Epidermal melanocyte (primary cell): Measurements from ENCODE around the gene SRRT.
"Not testable (repeated sequence)": the region's sequence is repeated elsewhere in the genome, so short reads cannot be mapped to it uniquely, and the experiment has no call there.

Experiments
- DNase-seq: peaks from one replicate; pipeline ENCODE4 v3.0.0; 2011; ENCODE audit warnings: low spot score; ENCODE audit not compliant: insufficient read length

SRRT gene

DNA sequence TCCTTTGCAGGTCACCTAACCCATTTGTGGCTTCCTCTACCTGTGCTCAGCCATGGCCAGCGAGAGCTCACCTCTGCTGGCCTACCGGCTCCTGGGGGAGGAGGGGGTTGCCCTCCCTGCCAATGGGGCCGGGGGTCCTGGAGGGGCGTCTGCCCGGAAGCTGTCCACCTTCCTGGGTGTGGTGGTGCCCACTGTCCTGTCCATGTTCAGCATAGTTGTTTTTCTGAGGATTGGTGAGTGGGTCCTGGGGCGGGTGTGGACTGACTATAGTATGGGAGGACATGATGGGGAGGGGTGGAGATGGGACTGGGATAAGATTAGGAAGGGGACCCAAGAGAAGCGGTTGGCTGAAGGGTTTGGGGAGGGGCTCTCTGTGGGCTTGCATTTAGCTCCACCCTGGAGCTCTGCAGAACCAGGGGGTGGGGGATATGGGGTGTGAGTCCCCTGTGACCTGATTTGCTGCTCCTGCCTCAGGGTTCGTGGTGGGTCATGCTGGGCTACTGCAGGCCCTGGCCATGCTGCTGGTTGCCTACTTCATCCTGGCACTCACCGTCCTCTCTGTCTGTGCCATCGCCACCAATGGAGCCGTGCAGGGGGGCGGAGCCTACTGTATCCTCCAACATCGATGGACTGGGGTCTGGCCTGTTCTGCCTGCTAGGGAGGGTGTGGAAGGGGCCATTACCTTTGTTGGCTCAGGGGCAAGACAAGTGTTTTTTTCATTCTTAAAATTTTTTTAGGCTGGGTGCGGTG, 20.6 kb upstream of the SRRT start:
- DNase-seq = no peak

DNA sequence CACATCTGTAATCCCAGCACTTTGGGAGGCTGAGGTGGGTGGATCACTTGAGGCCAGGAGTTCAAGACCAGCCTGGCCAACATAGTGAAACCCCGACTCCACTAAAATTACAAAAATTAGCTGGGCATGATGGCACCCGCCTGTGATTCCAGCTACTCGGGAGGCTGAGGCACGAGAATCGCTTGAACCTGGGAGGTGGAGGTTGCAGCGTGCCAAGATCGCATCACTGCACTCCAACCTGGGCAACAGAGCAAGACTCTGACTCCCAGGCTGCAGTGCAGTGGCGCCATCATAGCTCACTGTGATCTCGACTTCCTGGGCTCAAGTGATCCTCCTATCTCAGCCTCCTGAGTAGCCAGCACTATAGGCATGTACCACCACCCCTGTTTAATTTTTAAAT, 20.0 kb upstream of the SRRT start:
- DNase-seq = not testable (repeated sequence)

DNA sequence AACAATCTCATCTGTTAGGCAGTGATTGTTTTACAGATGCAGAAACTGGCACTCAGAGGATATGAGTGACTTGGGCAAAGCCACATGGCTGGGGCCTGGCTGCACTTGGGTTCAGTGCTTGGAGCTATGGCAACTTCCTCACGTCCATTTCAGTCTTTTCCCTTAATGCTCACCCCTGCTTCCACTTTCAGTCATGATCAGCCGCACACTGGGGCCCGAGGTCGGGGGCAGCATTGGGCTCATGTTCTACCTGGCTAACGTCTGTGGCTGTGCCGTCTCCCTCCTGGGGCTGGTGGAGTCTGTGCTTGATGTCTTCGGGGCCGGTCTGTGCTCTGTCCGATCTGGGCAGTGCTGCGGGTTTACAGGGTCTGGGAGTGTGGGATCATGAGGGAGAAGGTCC, 19.4 kb upstream of the SRRT start:
- DNase-seq = no peak

DNA sequence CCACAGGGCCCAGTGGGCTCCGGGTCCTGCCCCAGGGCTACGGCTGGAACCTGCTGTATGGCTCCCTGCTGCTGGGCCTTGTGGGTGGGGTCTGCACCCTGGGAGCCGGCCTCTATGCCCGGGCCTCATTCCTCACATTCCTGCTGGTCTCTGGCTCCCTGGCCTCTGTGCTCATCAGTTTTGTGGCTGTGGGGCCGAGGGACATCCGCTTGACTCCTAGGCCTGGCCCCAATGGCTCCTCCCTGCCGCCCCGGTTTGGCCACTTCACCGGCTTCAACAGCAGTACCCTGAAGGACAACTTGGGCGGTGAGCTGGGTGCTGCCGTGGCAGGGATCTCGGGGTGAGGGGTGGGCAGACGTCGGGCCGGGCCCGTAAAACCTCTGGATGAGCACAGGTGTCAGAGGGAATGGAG, 18.0 kb upstream of the SRRT start:
- DNase-seq = no peak

DNA sequence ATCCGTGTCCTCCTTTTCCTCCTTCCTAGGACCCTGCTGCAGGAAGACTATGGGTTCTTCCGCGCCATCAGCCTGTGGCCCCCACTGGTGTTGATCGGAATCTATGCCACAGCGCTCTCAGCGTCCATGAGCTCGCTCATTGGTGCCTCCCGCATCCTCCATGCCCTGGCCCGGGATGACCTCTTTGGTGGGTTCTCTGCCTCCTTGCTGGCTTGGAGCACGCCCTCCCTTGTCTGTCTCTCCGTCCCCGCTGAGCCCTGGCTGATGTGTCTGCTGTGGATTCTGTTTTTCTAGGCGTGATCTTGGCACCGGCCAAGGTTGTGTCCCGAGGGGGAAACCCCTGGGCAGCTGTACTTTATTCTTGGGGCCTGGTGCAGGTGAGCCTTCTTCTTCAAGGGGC, 15.0 kb upstream of the SRRT start:
- no peak for DNase-seq

DNA sequence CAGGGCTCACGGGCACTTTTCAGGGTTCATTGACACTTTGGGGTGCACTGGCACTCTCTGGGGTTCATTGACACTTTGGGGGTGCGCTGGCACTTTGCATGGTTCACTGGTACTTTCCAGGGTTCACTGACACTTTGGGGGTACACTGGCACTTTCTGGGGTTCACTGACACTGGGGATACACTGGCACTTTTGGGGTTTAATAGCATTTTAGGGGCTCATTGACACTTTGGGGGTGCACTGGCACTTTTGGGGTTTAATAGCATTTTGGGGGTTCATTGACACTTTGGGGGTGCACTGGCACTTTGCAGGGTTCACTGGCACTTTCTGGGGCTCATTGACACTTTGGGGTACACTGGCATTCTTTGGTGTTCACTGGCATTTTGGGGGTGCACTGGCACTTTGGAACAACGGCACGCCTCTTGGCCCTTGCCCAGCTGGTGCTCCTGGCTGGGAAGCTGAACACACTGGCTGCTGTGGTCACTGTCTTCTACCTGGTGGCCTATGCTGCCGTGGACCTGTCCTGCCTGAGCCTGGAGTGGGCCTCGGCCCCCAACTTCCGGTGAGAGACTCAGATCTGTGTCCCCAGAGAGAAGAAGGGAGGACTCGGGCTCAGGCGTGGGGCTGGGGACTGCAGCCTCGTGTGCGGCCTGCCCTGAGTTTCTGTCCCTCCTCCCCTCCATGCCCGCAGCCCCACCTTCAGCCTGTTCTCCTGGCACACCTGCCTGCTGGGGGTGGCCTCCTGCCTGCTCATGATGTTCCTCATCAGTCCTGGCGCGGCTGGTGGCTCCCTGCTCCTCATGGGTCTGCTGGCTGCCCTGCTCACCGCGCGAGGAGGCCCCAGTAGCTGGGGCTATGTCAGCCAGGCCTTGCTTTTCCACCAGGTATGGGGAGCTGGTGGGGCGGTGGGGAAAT, 13.9 kb upstream of the SRRT start:
- no peak for DNase-seq

DNA sequence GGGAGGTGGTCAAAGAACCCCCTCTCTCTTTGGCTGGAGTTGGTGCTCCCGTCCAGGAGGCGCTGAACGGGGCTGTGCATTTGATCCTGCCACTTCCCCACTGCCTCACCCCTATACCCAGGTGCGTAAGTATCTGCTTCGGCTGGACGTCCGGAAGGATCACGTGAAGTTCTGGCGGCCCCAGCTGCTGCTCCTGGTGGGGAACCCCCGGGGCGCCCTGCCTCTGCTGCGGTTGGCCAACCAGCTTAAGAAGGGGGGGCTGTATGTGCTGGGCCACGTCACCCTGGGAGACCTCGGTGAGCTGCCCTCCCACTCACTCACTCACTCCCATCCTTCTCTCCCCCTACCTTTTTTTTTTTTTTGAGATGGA, 13.3 kb upstream of the SRRT start:
- no peak for DNase-seq

DNA sequence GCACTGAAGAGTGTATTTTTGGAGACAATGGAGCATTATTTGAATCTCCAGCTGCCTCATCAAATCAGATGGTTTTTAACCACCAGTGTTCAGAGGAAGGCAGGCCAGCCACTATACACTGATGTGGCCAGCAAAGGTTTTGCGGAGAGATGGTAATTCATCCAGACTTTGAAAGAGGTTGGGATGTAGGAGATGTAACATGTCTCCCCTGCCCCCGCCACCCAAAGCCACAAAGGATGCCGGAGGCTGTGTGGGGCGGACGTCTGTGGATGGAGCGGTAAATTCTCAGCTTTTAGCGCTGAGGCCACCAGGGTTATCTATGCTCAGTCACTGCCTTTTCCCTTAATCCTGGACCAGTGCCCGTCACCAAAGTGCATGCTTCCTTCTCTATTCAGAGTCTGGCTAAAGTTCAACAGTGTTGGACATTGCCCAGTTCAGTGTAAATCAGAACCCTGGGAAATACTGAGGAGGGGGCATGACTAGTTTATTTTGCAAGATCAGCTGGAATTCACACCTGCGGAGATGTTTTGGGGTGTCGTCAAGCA, 11.4 kb upstream of the SRRT start:
- peak; percentile 50 for DNase-seq

DNA sequence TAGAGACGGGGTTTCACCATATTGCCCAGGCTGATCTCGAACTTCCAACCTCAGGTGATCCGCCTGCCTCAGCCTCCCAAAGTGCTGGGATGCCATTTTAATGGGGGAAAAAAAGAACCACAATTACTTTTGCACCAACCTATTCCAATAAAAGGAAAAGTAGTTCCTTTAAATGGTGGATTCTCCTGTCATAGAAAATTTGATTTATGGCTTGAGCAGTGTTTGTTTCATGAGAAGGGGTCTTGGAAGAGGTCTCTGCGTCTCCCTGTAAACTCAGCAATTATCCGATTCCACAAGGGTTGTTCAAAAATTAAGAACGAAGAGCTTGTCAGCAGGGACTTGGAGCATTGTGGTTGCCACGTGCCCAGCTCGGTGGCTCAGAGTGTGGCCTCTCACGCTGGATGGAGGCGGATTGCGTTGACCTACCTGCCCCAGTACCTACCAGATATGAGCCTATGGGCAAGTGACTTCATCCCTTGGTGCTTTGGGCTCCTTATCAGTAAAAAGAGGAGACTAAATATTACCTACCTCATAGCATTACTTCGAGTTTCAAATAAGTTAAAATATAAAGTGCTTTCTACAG, 10.5 kb upstream of the SRRT start:
- no peak for DNase-seq

DNA sequence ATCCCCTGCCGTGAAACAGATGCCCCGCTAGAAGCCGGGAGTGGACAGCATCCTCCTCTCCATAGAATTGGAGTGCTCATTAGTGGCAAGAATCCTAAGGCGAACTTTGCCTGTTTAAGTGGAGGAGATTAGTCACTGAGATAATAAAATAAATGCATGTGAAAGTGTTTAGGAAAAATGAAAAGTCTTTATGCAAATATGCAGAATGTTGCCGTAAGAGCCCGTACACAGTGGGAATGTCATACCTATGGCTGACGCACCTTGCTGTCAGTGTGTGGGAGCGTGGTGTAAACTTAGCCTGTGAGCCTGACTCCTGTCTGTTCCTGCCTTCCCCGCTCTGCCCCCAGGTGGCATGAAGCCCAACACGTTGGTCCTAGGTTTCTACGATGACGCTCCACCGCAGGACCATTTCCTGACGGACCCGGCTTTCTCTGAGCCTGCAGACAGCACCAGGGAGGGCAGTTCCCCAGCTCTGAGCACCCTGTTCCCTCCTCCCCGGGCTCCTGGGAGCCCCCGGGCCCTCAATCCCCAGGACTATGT, 9.5 kb upstream of the SRRT start:
- peak; percentile 19 for DNase-seq

DNA sequence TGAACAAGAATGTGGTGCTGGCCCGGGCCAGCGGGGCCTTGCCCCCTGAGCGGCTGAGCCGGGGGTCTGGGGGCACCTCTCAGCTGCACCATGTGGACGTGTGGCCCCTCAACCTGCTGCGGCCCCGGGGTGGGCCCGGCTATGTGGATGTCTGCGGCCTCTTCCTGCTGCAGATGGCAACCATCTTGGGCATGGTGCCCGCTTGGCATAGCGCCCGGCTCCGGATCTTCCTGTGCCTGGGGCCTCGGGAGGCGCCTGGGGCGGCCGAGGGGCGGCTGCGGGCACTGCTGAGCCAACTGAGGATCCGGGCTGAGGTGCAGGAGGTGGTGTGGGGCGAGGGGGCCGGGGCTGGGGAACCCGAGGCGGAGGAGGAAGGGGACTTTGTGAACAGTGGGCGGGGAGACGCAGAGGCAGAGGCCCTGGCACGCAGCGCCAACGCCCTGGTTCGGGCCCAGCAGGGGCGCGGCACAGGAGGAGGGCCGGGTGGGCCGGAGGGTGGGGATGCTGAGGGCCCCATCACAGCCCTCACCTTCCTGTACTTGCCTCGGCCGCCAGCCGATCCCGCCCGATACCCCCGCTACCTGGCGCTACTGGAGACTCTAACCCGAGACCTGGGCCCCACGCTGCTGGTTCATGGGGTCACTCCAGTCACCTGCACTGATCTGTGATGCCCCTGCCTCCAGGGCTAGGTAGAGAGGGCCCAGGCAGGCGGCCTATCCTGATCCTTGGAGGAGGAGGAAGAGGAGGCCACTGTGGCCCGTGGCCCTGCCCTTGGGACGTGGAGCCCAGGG, 8.8 kb upstream of the SRRT start:
- peak; percentile 38 for DNase-seq

DNA sequence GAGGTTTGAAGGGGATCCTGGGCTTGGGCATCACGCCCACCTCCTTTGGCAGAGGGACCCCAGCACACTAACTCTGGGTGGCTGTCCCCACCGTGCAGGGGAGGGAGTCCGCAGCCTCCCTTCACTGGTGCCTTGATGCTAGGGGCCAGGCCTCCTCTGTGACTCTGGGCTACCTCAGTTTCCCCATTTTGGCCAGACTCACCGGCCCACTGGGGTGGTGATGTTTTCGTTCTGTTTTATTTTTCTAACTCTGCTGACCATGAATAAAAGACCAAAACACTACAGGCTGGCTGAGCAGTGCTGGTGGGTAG, 8.2 kb upstream of the SRRT start:
- DNase-seq = peak; percentile 16

DNA sequence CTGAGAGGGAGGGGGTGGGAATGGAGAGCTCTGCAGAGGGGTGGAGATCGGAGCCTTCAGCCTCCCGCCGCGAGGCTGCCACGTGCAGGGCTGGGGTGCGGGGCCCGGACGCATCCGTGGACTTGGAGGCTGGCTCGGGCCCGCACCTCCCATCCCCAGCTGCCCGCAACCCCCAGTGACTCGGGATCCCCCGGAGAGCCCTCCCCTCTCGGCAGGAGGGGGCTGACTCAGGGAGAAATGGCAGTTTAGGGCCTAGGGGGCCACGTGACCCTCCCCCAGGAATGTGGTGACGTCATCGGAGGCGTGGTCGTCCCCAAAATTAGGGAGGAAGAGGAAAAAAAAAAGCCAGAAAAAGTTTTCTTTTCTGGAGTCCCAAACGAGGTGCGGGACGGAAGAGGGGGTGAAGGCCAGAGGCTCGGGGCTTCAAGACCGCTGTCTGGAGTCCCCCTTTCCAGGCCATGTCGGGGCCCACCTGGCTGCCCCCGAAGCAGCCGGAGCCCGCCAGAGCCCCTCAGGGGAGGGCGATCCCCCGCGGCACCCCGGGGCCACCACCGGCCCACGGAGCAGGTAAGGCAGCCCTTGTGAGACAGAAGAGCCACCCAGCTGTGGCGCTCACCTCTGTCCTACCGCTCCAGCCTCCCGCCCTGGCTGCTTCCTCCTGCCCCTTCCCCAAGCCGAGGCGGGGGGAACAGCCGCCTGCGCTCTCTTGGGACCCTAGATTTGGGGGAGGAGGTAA, 7.7 kb upstream of the SRRT start, which contains the start of gene TRIP6:
TRIP6 (plus strand) TSS at position 348 of the 736 bp plus-strand sequence; CDS start at position 459, 111 bp downstream.
- DNase-seq = peak; percentile 98

DNA sequence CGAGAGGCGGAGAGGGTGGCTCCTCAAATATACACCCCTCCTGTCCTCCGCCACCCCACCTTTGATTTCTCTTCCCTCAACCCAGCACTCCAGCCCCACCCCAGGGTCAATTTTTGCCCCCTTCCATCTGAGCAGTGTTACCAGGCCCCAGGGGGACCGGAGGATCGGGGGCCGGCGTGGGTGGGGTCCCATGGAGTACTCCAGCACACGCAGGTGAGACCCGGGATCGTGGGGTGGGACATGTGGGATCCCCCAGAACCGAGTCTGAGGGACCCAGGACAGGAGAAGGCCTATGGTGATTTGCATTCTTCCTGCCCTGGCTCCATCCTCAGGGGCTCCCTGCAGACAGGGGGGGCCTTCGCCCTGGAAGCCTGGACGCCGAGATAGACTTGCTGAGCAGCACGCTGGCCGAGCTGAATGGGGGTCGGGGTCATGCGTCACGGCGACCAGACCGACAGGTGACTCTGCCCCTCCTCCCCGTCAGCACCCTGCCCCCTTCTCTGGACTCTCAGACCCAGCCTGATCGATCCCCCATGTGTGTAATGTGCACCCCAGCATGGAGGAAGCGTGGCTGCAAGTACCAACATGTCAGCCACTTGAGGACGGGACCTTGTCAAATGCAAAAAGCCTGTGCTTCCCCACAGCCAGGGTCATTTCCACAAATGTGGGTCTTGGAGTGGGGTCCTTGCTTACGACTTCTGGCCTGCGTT, 7.0 kb upstream of the SRRT start:
- peak; percentile 15 for DNase-seq

DNA sequence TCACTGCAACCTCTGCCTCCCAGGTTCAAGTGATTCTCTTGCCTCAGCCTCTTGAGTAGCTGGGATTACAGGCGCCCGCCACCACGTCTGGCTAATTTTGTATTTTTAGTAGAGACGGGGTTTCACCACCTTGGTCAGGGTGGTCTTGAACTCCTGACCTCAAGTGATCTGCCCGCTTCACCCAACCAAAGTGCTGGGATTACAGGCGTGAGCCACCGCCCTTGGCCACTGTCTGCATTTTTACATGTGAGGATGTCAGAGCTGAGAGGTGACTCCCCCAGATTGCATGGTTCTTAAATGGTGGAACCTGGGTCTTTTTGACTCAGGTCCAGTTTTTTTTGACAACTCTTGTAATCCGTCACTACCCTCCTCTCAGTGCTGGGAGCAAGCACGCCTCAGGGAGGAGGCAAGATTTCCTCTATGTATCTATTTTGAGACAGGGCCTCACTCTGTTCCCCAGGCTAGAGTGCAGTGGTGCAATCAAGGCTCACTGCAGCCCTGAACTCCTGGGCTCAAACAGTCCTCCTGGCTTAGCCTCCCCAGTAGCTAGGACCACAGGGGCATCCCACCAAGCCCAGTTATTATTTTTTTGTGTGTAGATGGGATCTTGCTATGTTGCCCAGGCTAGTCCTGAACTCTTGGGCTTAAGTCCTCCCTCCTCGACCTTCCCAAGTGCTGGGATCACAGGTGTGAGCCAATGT, 1.2 kb upstream of the SRRT start:
- no peak for DNase-seq

DNA sequence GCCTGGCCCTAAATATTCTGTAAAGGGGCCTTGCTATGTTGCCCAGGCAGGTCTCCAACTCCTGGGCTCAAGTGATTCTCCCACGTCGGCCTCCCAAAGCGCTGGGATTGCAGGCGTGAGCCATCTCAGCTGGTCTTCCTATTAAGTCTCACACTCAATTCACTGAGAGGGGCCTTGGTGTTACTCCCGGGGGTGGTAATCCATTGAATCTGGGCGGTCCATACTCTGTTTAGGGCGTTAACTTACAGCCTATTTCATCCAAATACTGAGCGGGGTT, 665 bp upstream of the SRRT start:
- no peak for DNase-seq

DNA sequence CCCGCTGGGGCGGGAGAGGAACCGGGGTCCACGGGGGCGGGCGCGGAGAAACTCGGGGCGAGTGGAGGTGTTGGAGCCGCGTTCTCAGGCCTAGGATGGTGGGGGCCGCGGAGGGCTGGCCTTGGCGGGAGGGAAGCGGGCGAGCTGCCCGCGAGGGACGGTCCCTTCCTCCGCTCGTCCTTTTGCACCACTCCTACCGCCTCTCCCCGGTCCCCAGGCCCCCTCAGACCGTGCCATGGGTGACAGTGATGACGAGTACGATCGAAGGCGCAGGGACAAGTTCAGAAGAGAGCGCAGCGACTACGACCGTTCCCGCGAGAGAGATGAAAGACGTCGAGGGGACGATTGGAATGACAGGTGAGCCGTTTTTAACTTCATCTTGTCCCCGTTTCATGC, 451 bp downstream of the SRRT start:
- DNase-seq = no peak

DNA sequence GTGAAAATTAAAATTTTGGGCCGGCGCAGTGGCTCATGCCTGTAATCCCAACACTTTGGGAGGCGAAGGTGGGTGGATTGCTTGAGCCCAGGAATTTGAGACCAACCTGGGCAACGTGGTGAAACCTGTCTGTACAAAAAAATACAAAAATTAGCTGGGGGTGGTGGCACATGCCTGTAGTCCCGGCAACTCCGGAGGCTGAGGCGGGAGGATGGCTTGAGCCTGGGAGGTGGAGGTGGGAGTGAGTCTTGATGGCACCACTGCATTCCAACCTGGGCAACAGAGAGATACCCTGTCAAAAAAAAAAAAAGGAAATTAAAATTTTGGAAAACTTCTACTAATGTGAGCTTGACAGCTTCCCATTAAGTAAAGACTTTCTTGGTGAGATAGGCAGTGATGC, 3.1 kb downstream of the SRRT start:
- DNase-seq = no peak

DNA sequence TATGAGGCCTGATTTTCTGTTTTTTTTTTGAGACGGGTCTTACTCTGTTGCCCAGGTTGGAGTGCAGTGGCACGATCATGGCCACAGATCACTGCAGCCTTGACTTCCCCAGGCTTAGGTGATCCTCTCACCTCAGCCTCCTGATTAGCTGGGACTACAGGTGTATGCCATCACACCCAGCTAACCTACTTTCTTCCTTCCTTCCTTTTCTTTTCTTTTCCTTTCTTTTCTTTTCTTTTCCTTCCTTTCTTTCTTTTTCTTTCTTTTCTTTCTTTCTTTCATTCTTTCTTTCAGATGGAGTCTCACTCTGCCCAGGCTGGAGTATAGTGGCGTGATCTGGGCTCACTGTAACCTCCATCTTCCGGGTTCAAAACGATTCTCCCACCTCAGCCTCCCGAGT, 3.8 kb downstream of the SRRT start:
- no peak for DNase-seq
